SK-N-SH (cell line): ENCODE data around the gene NFAT5. TPM values are rescaled to one million over a fixed set of nuclear protein-coding genes. Genes with fewer than 3 reads are reported as not detected.

ENCODE experiments used
- CTCF ChIA-PET: fragments of 300-600, 350-600 bp; formaldehyde crosslinking; extraction: SDS; loops from one replicate; lab custom pipeline; 2021; lab: Yijun Ruan, JAX
- POLR2A ChIA-PET: fragments of 350-600 bp; sonication (Branson Sonifier 250); formaldehyde crosslinking; extraction: SDS; loops from one replicate; lab custom pipeline; 2020; ENCODE audit warnings: antibody characterized with exemption, inconsistent platforms; lab: Yijun Ruan, JAX
- DNase-seq: peaks from one replicate; pipeline ENCODE4 v3.0.0; 2012
- H2AFZ ChIP-seq: fragments of 200-600 bp; sonication (generic); 2 replicates; pipeline ENCODE4 v1.8.1; 2016; ENCODE audit warnings: antibody characterized with exemption, mild to moderate bottlenecking, low read depth
- H3F3A ChIP-seq: fragments of 200-600 bp; sonication (generic); replicated peaks from 2 replicates; pipeline ENCODE3; 2016; ENCODE audit warnings: antibody characterized with exemption, mild to moderate bottlenecking; ENCODE audit not compliant: insufficient read depth
- H3K27ac ChIP-seq, 2 experiments: fragments of 200-500 bp in 1 of 2; fragments of 200-600 bp in 1 of 2; sonication (Bioruptor generic) in 1 of 2; sonication (generic), shearing (Covaris generic) in 1 of 2; 2 replicates each; pipeline versions ENCODE4 v1.5.1 to v1.6.1; 2014 to 2016; ENCODE audit warnings: low read depth in 2 of 2, inconsistent platforms in 1 of 2, low read length in 1 of 2, mild to moderate bottlenecking in 1 of 2, mixed read lengths in 1 of 2
- H3K27me3 ChIP-seq: fragments of 200-600 bp; sonication (generic), shearing (Covaris generic); 2 replicates; pipeline ENCODE4 v1.6.1; 2016; ENCODE audit warnings: mixed run types; ENCODE audit not compliant: insufficient read depth
- H3K36me3 ChIP-seq, 2 experiments: fragments of 200-500 bp in 1 of 2; fragments of 200-600 bp in 1 of 2; sonication (Bioruptor generic) in 1 of 2; sonication (generic) in 1 of 2; replicated peaks in 1 of 2; 2 replicates each; pipeline versions ENCODE3 to v1.5.1; 2014 to 2016; ENCODE audit warnings: low read length in 1 of 2, mild to moderate bottlenecking in 1 of 2; ENCODE audit not compliant: insufficient read depth in 2 of 2, control insufficient read depth in 1 of 2
- H3K4me1 ChIP-seq, 2 experiments: fragments of 200-500 bp in 1 of 2; fragments of 200-600 bp in 1 of 2; sonication (Bioruptor generic) in 1 of 2; sonication (generic), shearing (Covaris generic) in 1 of 2; 2 replicates each; pipeline versions ENCODE4 v1.5.1 to v1.6.1; 2014 to 2016; ENCODE audit warnings: low read depth in 1 of 2, low read length in 1 of 2, mixed run types in 1 of 2; ENCODE audit not compliant: insufficient read depth in 2 of 2, control insufficient read depth in 1 of 2
- H3K4me2 ChIP-seq: fragments of 200-600 bp; sonication (generic), shearing (Covaris generic); 2 replicates; pipeline ENCODE4 v1.6.1; 2017; ENCODE audit warnings: mixed run types
- H3K4me3 ChIP-seq, 2 experiments: fragments of 200-500 bp in 1 of 2; fragments of 200-600 bp in 1 of 2; sonication (Bioruptor generic) in 1 of 2; sonication (generic), shearing (Covaris generic) in 1 of 2; 2 replicates each; pipeline versions ENCODE4 v1.5.1 to v1.8.1; 2014 to 2016; ENCODE audit warnings: low read depth in 2 of 2, inconsistent platforms in 1 of 2, low read length in 1 of 2, mild to moderate bottlenecking in 1 of 2, mixed read lengths in 1 of 2, moderate library complexity in 1 of 2
- H3K79me2 ChIP-seq: fragments of 200-600 bp; sonication (generic); 2 replicates; pipeline ENCODE4 v1.8.1; 2017; ENCODE audit warnings: mild to moderate bottlenecking; ENCODE audit not compliant: insufficient read depth
- H3K9ac ChIP-seq: fragments of 200-600 bp; sonication (generic); 2 replicates; pipeline ENCODE4 v1.6.1; 2017; ENCODE audit warnings: mixed run types
- H3K9me2 ChIP-seq: fragments of 200-600 bp; sonication (generic); 2 replicates; pipeline ENCODE4 v1.6.1; 2017; ENCODE audit warnings: mixed run types
- H3K9me3 ChIP-seq: fragments of 200-600 bp; sonication (generic); 2 replicates; pipeline ENCODE4 v1.6.1; 2017; ENCODE audit warnings: mixed run types, mild to moderate bottlenecking, moderate library complexity
- H4K20me1 ChIP-seq: fragments of 200-600 bp; sonication (generic); 2 replicates; pipeline ENCODE4 v1.6.1; 2017; ENCODE audit warnings: mild to moderate bottlenecking, mixed run types; ENCODE audit not compliant: insufficient read depth
- CTCF ChIP-seq: fragments of 200-600 bp; sonication (generic); IDR thresholded peaks from 2 replicates; pipeline ENCODE4 v1.6.1; 2017; ENCODE audit warnings: antibody characterized with exemption, mild to moderate bottlenecking, moderate library complexity
- ELF1 ChIP-seq: IDR thresholded peaks from 2 replicates; pipeline ENCODE4 v1.4.0; 2012
- EP300 ChIP-seq, 2 experiments: IDR thresholded peaks; 2 replicates each; pipeline versions ENCODE4 v1.4.0 to v1.6.1; 2012; ENCODE audit warnings: borderline replicate concordance in 1 of 2, low read depth in 1 of 2, low read length in 1 of 2
- FOSL2 ChIP-seq: IDR thresholded peaks from 2 replicates; pipeline ENCODE4 v1.4.0; 2012; ENCODE audit warnings: low read depth, mild to moderate bottlenecking, moderate library complexity, borderline replicate concordance
- FOXM1 ChIP-seq: IDR thresholded peaks from 2 replicates; pipeline ENCODE4 v1.4.0; 2012; ENCODE audit warnings: low read depth, mild to moderate bottlenecking
- GABPA ChIP-seq: IDR thresholded peaks from 2 replicates; pipeline ENCODE4 v1.4.0; 2012; ENCODE audit warnings: low read depth, mild to moderate bottlenecking
- GATA2 ChIP-seq: sonication (generic); formaldehyde crosslinking; IDR thresholded peaks from 2 replicates; pipeline ENCODE4 v1.5.0; 2020; ENCODE audit warnings: mild to moderate bottlenecking, missing genetic modification reagents
- MAX ChIP-seq: IDR thresholded peaks from 2 replicates; pipeline ENCODE4 v1.4.0; 2012; ENCODE audit warnings: low read depth
- MEF2A ChIP-seq: IDR thresholded peaks from 2 replicates; pipeline ENCODE4 v1.4.0; 2012; ENCODE audit warnings: low read depth, borderline replicate concordance
- MXI1 ChIP-seq: IDR thresholded peaks from 2 replicates; pipeline ENCODE4 v1.6.1; 2012; ENCODE audit warnings: mild to moderate bottlenecking, low read depth, low read length, improper control_type of control experiment
- NFIC ChIP-seq: IDR thresholded peaks from 2 replicates; pipeline ENCODE4 v1.4.0; 2012; ENCODE audit warnings: borderline replicate concordance
- POLR2AphosphoS5 ChIP-seq: IDR thresholded peaks from 2 replicates; pipeline ENCODE4 v1.6.1; 2012; ENCODE audit warnings: low read depth, low read length
- RAD21 ChIP-seq: IDR thresholded peaks from 2 replicates; pipeline ENCODE4 v1.6.1; 2012; ENCODE audit warnings: mild to moderate bottlenecking, low read length
- RCOR1 ChIP-seq: fragments of 150-350 bp; IDR thresholded peaks from 2 replicates; pipeline ENCODE4 v1.6.1; 2017; ENCODE audit warnings: antibody characterized with exemption, low read length
- RFX5 ChIP-seq: IDR thresholded peaks from 2 replicates; pipeline ENCODE4 v1.6.1; 2012; ENCODE audit warnings: mild to moderate bottlenecking, improper control_type of control experiment, low read length
- RXRA ChIP-seq: IDR thresholded peaks from 2 replicates; pipeline ENCODE4 v1.4.0; 2012; ENCODE audit warnings: low read depth, mild to moderate bottlenecking, borderline replicate concordance
- TAF1 ChIP-seq: IDR thresholded peaks from 2 replicates; pipeline ENCODE4 v1.6.1; 2012; ENCODE audit warnings: low read depth, mild to moderate bottlenecking, low read length, moderate library complexity, borderline replicate concordance
- WGBS: methylation state at CpG from one replicate; pipeline ENCODE4 v1.1.6; 2017; ENCODE audit warnings: low lambda C conversion rate; 5-methylcytosine and 5-hydroxymethylcytosine counted together
- polyA plus RNA-seq, 3 experiments: library from polyadenylated mRNA; depleted of rRNA; stranded (reverse); fragments of >200 nt; gene quantifications; 2 replicates each; pipeline ENCODE4 v1.2.3, GENCODE V29; 2012

The NFAT5 gene
- polyA plus RNA-seq, 1 of the 3 experiments (the other 2 are of a cell fraction), result 7.2 TPM

- H3K4me1 ChIP-seq, result no peaks in the 10 kb centered on the region; a peak in 1 of 4 replicates
- H3K79me2 ChIP-seq, result peaks cover 44% of the 10 kb centered on the region
Observed at GRCh38 chr16:69747115-69747514, 181.3 kb downstream of the NFAT5 start.

GRCh38 chr16:69748694-69749345, 183.1 kb downstream of the NFAT5 start:
- H3K27ac ChIP-seq, result no peak overlapping the region
- no peaks in the 10 kb centered on the region for H4K20me1 ChIP-seq
- no peaks in the 10 kb centered on the region for H3K9me2 ChIP-seq
- H3K4me2 ChIP-seq, result no peak overlapping the region
- H3K27me3 ChIP-seq, result no peaks in the 10 kb centered on the region
- no peak overlapping the region for H3K4me3 ChIP-seq
- peaks cover 0 to 2% of the 10 kb centered on the region in 2 experiments; a peak in 2 of 4 replicates for H3K4me1 ChIP-seq
- H3K36me3 ChIP-seq, result peaks cover 50 to 60% of the 10 kb centered on the region in 2 experiments
- no peak for DNase-seq
- no peak overlapping the region for H3K9ac ChIP-seq
- H3F3A ChIP-seq, result peaks cover 7% of the 10 kb centered on the region
- H3K9me3 ChIP-seq, result no peaks in the 10 kb centered on the region
- no peak overlapping the region for H2AFZ ChIP-seq
- 90% methylated on average over 19 of the region's 20 CpGs for WGBS
- CTCF ChIA-PET, result interaction anchor here (1.0 kb wide), 1 partner anchor 40 kb away, joined by 3 read pairs; no protein-coding TSS in a partner anchor
- H3K79me2 ChIP-seq, result peaks cover 61% of the 10 kb centered on the region
- no peak for TF ChIP-seq CTCF
- no peak for TF ChIP-seq MEF2A
- POLR2A ChIA-PET, result no interaction called here

More at GRCh38 chr16:69747115-69747514, 181.3 kb downstream of the NFAT5 start:
- H3K4me3 ChIP-seq, result no peak overlapping the region
- no peak overlapping the region for H3K9ac ChIP-seq
- no peaks in the 10 kb centered on the region for H3K9me3 ChIP-seq
- H3K27ac ChIP-seq, result no peak overlapping the region
- no peak overlapping the region for H2AFZ ChIP-seq
- H3K27me3 ChIP-seq, result no peaks in the 10 kb centered on the region
- no peak overlapping the region for H3K4me2 ChIP-seq
- CTCF ChIA-PET, result interaction anchor here (1.0 to 2.3 kb wide), 4 partner anchors 8 to 351 kb away, joined by 3 to 9 read pairs (median 4); partner anchors contain the start of gene NOB1
- no peaks in the 10 kb centered on the region for H4K20me1 ChIP-seq
- H3F3A ChIP-seq, result peaks cover 9% of the 10 kb centered on the region
- no peak for DNase-seq
- H3K36me3 ChIP-seq, result peaks cover 65% of the 10 kb centered on the region in 2 experiments
- TF ChIP-seq FOXM1, result no peak
- peak; percentile 29; the same call in 1 of the 2 replicates for TF ChIP-seq GATA2 (CRISPR knock-in tag)
- no peaks in the 10 kb centered on the region for H3K9me2 ChIP-seq
- WGBS, result 91% methylated on average over 8 of the region's 8 CpGs
- POLR2A ChIA-PET, result no interaction called here

GRCh38 chr16:69754143-69754468, 188.3 kb downstream of the NFAT5 start:
- Histone ChIP-seq H3K9me2 (no peaks in the 10 kb centered on the region), H3K4me3 (peak overlapping the region; percentile 86 to 98), H2AFZ (peak overlapping the region; percentile 70; the same call in 1 of the 2 replicates), H4K20me1 (no peaks in the 10 kb centered on the region), H3K9ac (peak overlapping the region; percentile 84), H3K9me3 (no peaks in the 10 kb centered on the region), H3F3A (peaks cover 12% of the 10 kb centered on the region), H3K4me2 (peak overlapping the region; percentile 89), H3K36me3 (peaks cover 11 to 30% of the 10 kb centered on the region in 2 experiments), H3K4me1 (peaks cover 0 to 2% of the 10 kb centered on the region in 2 experiments; a peak in 2 of 4 replicates), H3K27me3 (no peaks in the 10 kb centered on the region), H3K79me2 (peaks cover 55% of the 10 kb centered on the region), H3K27ac (peak overlapping the region; percentile 40 to 45; a peak in 2 of 4 replicates)
- ChIA-PET CTCF (interaction anchor here (0.6 to 6.2 kb wide), 36 partner anchors 8 to 405 kb away, joined by 3 to 67 read pairs (median 5); partner anchors contain the start of gene NQO1), POLR2A (interaction anchor here (1.0 to 1.5 kb wide), 6 partner anchors 9 to 358 kb away, joined by 4 to 12 read pairs (median 6); partner anchors contain the start of gene NQO1)
- WGBS, result 31% methylated on average over 4 of the region's 4 CpGs
- DNase-seq, result no peak
- TF ChIP-seq NFIC (no peak), RAD21 (no peak), TAF1 (no peak), RFX5 (no peak), RXRA (no peak), MAX (no peak), EP300 (IDR thresholded peaks at IDR 0.05; ENCODE audit: borderline replicate concordance in 1 of 2, low read depth in 1 of 2, low read length in 1 of 2) (no peak), MXI1 (no peak), POLR2AphosphoS5 (no peak), RCOR1 (no peak), FOSL2 (no peak), CTCF (no peak), GABPA (no peak), FOXM1 (no peak), ELF1 (no peak)
